ENCODE results near the gene PPIF.
A peak's percentile ranks its signal among the peaks of the same experiment; 100 is the strongest.
"Not testable (repeated sequence)": the region's sequence is repeated elsewhere in the genome, so short reads cannot be mapped to it uniquely, and the experiment has no call there.

The PPIF gene

GRCh38 chr10:79335094-79335469 lies 12.2 kb upstream of the PPIF start:
- Histone ChIP-seq H3K4me1 (ENCODE audit: control insufficient read depth, insufficient read depth, low read length) (peaks cover 8% of the 10 kb centered on the region), H3K4me3 (ENCODE audit: low read length) (no peak overlapping the region), H3K9me3 (ENCODE audit: control insufficient read depth, low read length) (peaks cover 4% of the 10 kb centered on the region), H3K9ac (ENCODE audit: low read length) (no peak overlapping the region), H3K36me3 (ENCODE audit: control insufficient read depth, insufficient read depth, low read length, severe bottlenecking) (no peaks in the 10 kb centered on the region), H3K27me3 (replicated peaks; ENCODE audit: control insufficient read depth, insufficient read depth, low read length) (no peaks in the 10 kb centered on the region)
- DNase-seq (ENCODE audit: low read depth): no peak

- Histone ChIP-seq H3K4me3 (ENCODE audit: low read length) (no peak overlapping the region), H3K9me3 (ENCODE audit: control insufficient read depth, low read length) (peaks cover 4% of the 10 kb centered on the region), H3K27me3 (replicated peaks; ENCODE audit: control insufficient read depth, insufficient read depth, low read length) (no peaks in the 10 kb centered on the region)
Observed at GRCh38 chr10:79335470-79336235, 11.6 kb upstream of the PPIF start.

GRCh38 chr10:79336276-79336675 lies 11.0 kb upstream of the PPIF start:
- Histone ChIP-seq H3K9me3 (ENCODE audit: control insufficient read depth, low read length) (peaks cover 4% of the 10 kb centered on the region), H3K36me3 (ENCODE audit: control insufficient read depth, insufficient read depth, low read length, severe bottlenecking) (no peaks in the 10 kb centered on the region), H3K4me1 (ENCODE audit: control insufficient read depth, insufficient read depth, low read length) (peaks cover 18% of the 10 kb centered on the region), H3K4me3 (ENCODE audit: low read length) (no peak overlapping the region), H3K9ac (ENCODE audit: low read length) (no peak overlapping the region), H3K27me3 (replicated peaks; ENCODE audit: control insufficient read depth, insufficient read depth, low read length) (no peaks in the 10 kb centered on the region)
- DNase-seq (ENCODE audit: low read depth): no peak

More at GRCh38 chr10:79335470-79336235, 11.6 kb upstream of the PPIF start:
- Histone ChIP-seq H3K36me3 (ENCODE audit: control insufficient read depth, insufficient read depth, low read length, severe bottlenecking) (no peaks in the 10 kb centered on the region), H3K9ac (ENCODE audit: low read length) (no peak overlapping the region), H3K4me1 (ENCODE audit: control insufficient read depth, insufficient read depth, low read length) (peaks cover 12% of the 10 kb centered on the region)
- DNase-seq (ENCODE audit: low read depth): no peak

- no peaks in the 10 kb centered on the region for H3K27me3 ChIP-seq (replicated peaks; ENCODE audit: control insufficient read depth, insufficient read depth, low read length)
- DNase-seq (ENCODE audit: low read depth): no peak
- peaks cover 4% of the 10 kb centered on the region for H3K9me3 ChIP-seq (ENCODE audit: control insufficient read depth, low read length)
- no peak overlapping the region for H3K4me3 ChIP-seq (ENCODE audit: low read length)
- no peak overlapping the region for H3K9ac ChIP-seq (ENCODE audit: low read length)
- H3K4me1 ChIP-seq (ENCODE audit: control insufficient read depth, insufficient read depth, low read length): peaks cover 14% of the 10 kb centered on the region
- H3K36me3 ChIP-seq (ENCODE audit: control insufficient read depth, insufficient read depth, low read length, severe bottlenecking): no peaks in the 10 kb centered on the region
Observed at GRCh38 chr10:79336739-79337138, 10.5 kb upstream of the PPIF start.

- H3K27me3 ChIP-seq (replicated peaks; ENCODE audit: control insufficient read depth, insufficient read depth, low read length); H3K36me3 ChIP-seq (ENCODE audit: control insufficient read depth, insufficient read depth, low read length, severe bottlenecking); H3K9me3 ChIP-seq (ENCODE audit: control insufficient read depth, low read length); H3K4me3 ChIP-seq (ENCODE audit: low read length); DNase-seq (ENCODE audit: low read depth); H3K9ac ChIP-seq (ENCODE audit: low read length): not testable (repeated sequence)
- peaks cover 22% of the 10 kb centered on the region for H3K4me1 ChIP-seq (ENCODE audit: control insufficient read depth, insufficient read depth, low read length)
Observed at GRCh38 chr10:79337783-79338469, 9.3 kb upstream of the PPIF start.

GRCh38 chr10:79339266-79339665 lies 8.0 kb upstream of the PPIF start:
- DNase-seq (ENCODE audit: low read depth): no peak
- H3K36me3 ChIP-seq (ENCODE audit: control insufficient read depth, insufficient read depth, low read length, severe bottlenecking): no peaks in the 10 kb centered on the region
- H3K9me3 ChIP-seq (ENCODE audit: control insufficient read depth, low read length): peaks cover 4% of the 10 kb centered on the region
- no peak overlapping the region for H3K9ac ChIP-seq (ENCODE audit: low read length)
- H3K4me3 ChIP-seq (ENCODE audit: low read length): no peak overlapping the region
- no peaks in the 10 kb centered on the region for H3K27me3 ChIP-seq (replicated peaks; ENCODE audit: control insufficient read depth, insufficient read depth, low read length)
- H3K4me1 ChIP-seq (ENCODE audit: control insufficient read depth, insufficient read depth, low read length): peaks cover 28% of the 10 kb centered on the region

- no peak for DNase-seq (ENCODE audit: low read depth)
- H3K4me3 ChIP-seq (ENCODE audit: low read length): no peak overlapping the region
- no peaks in the 10 kb centered on the region for H3K27me3 ChIP-seq (replicated peaks; ENCODE audit: control insufficient read depth, insufficient read depth, low read length)
- peaks cover 41% of the 10 kb centered on the region for H3K4me1 ChIP-seq (ENCODE audit: control insufficient read depth, insufficient read depth, low read length)
- H3K36me3 ChIP-seq (ENCODE audit: control insufficient read depth, insufficient read depth, low read length, severe bottlenecking): no peaks in the 10 kb centered on the region
- H3K9me3 ChIP-seq (ENCODE audit: control insufficient read depth, low read length): peaks cover 4% of the 10 kb centered on the region
- H3K9ac ChIP-seq (ENCODE audit: low read length): no peak overlapping the region
Observed at GRCh38 chr10:79340646-79341244, 6.5 kb upstream of the PPIF start.

- Histone ChIP-seq H3K27me3 (replicated peaks; ENCODE audit: control insufficient read depth, insufficient read depth, low read length) (no peaks in the 10 kb centered on the region), H3K4me3 (ENCODE audit: low read length) (no peak overlapping the region), H3K9ac (ENCODE audit: low read length) (no peak overlapping the region), H3K4me1 (ENCODE audit: control insufficient read depth, insufficient read depth, low read length) (peaks cover 54% of the 10 kb centered on the region), H3K36me3 (ENCODE audit: control insufficient read depth, insufficient read depth, low read length, severe bottlenecking) (no peaks in the 10 kb centered on the region), H3K9me3 (ENCODE audit: control insufficient read depth, low read length) (peaks cover 4% of the 10 kb centered on the region)
- no peak for DNase-seq (ENCODE audit: low read depth)
Observed at GRCh38 chr10:79342295-79342761, 4.9 kb upstream of the PPIF start.

GRCh38 chr10:79342811-79343561 lies 4.3 kb upstream of the PPIF start:
- H3K36me3 ChIP-seq (ENCODE audit: control insufficient read depth, insufficient read depth, low read length, severe bottlenecking): no peaks in the 10 kb centered on the region
- no peak overlapping the region for H3K4me3 ChIP-seq (ENCODE audit: low read length)
- no peaks in the 10 kb centered on the region for H3K9me3 ChIP-seq (ENCODE audit: control insufficient read depth, low read length)
- no peak overlapping the region for H3K9ac ChIP-seq (ENCODE audit: low read length)
- H3K4me1 ChIP-seq (ENCODE audit: control insufficient read depth, insufficient read depth, low read length): peaks cover 54% of the 10 kb centered on the region
- DNase-seq (ENCODE audit: low read depth): no peak
- H3K27me3 ChIP-seq (replicated peaks; ENCODE audit: control insufficient read depth, insufficient read depth, low read length): no peaks in the 10 kb centered on the region

- Histone ChIP-seq H3K36me3 (ENCODE audit: control insufficient read depth, insufficient read depth, low read length, severe bottlenecking) (peaks cover 10% of the 10 kb centered on the region), H3K4me1 (ENCODE audit: control insufficient read depth, insufficient read depth, low read length) (peaks cover 69% of the 10 kb centered on the region), H3K27me3 (replicated peaks; ENCODE audit: control insufficient read depth, insufficient read depth, low read length) (no peaks in the 10 kb centered on the region), H3K4me3 (ENCODE audit: low read length) (no peak overlapping the region), H3K9ac (ENCODE audit: low read length) (peak overlapping the region; percentile 62), H3K9me3 (ENCODE audit: control insufficient read depth, low read length) (no peaks in the 10 kb centered on the region)
- DNase-seq (ENCODE audit: low read depth): no peak
Observed at GRCh38 chr10:79344502-79345195, 2.6 kb upstream of the PPIF start.
